Panc1 (cell line): Measurements from ENCODE around the gene LPCAT4. TPM values are rescaled to one million over a fixed set of nuclear protein-coding genes. Genes with fewer than 3 reads are reported as not detected.

Source experiments
- ATAC-seq: fragments of 200-7000 bp; cut with Tn5 transposase; 2 replicates; pipeline ENCODE4 v1.9.1; 2020; ENCODE audit warnings: mild to moderate bottlenecking, moderate library complexity
- BruUV-seq: library from RNA; stranded (reverse); fragments of 400-500 nt; replicated peaks from 2 replicates; lab custom pipeline; 2021; lab: Mats Ljungman, UMichigan
- CTCF ChIA-PET: fragments of 300-600 bp; sonication (Branson Sonifier 250); formaldehyde crosslinking; loops from one replicate; lab custom pipeline; 2022; ENCODE audit warnings: antibody characterized with exemption; lab: Charles Lee
- POLR2A ChIA-PET: fragments of 300-600 bp; sonication (Branson Sonifier 250); formaldehyde crosslinking; loops from one replicate; lab custom pipeline; 2022; ENCODE audit warnings: antibody characterized with exemption; lab: Charles Lee
- DNase-seq: peaks from one replicate; pipeline ENCODE4 v3.0.0-alpha.2; 2010; ENCODE audit warnings: low read depth, low spot score
- H3K27ac ChIP-seq: 2 replicates; pipeline ENCODE4 v1.5.1; 2011; ENCODE audit warnings: mild to moderate bottlenecking, low read length, inconsistent platforms
- H3K27me3 ChIP-seq: fragments of 200-500 bp; sonication (Bioruptor generic); 2 replicates; pipeline ENCODE4 v1.6.0; 2014; ENCODE audit warnings: low read length, inconsistent platforms; ENCODE audit not compliant: control insufficient read depth, insufficient read depth
- H3K36me3 ChIP-seq: fragments of 200-500 bp; sonication (Bioruptor generic); 2 replicates; pipeline ENCODE4 v1.5.1; 2014; ENCODE audit warnings: inconsistent platforms, mild to moderate bottlenecking, low read length, moderate library complexity; ENCODE audit not compliant: control insufficient read depth, insufficient read depth
- H3K4me1 ChIP-seq: 2 replicates; pipeline ENCODE4 v1.5.1; 2011; ENCODE audit warnings: inconsistent platforms, mild to moderate bottlenecking, low read length, moderate library complexity; ENCODE audit not compliant: control insufficient read depth, insufficient read depth
- H3K4me3 ChIP-seq, 2 experiments: 2 replicates each; pipeline ENCODE4 v1.5.1; 2011 to 2012; ENCODE audit warnings: low read depth in 2 of 2, low read length in 2 of 2, mild to moderate bottlenecking in 2 of 2, inconsistent platforms in 1 of 2, moderate library complexity in 1 of 2
- H3K9me3 ChIP-seq: fragments of 200-500 bp; sonication (Bioruptor generic); 2 replicates; pipeline ENCODE4 v1.5.1; 2014; ENCODE audit warnings: low read depth, mild to moderate bottlenecking, inconsistent platforms, low read length, moderate library complexity; ENCODE audit not compliant: control insufficient read depth, insufficient read depth
- POLR2AphosphoS5 ChIP-seq: IDR thresholded peaks from 2 replicates; pipeline ENCODE4 v1.6.1; 2012; ENCODE audit warnings: mild to moderate bottlenecking, low read depth, low read length, moderate library complexity
- REST ChIP-seq, 2 experiments: IDR thresholded peaks; 2 replicates each; pipeline ENCODE4 v1.6.1; 2011 to 2012; ENCODE audit warnings: low read depth in 2 of 2, control low read depth in 1 of 2, low read length in 1 of 2, mild to moderate bottlenecking in 1 of 2, moderate library complexity in 1 of 2; ENCODE audit not compliant: insufficient read depth in 1 of 2
- SIN3A ChIP-seq: IDR thresholded peaks from 2 replicates; pipeline ENCODE4 v1.6.1; 2012; ENCODE audit warnings: low read depth, mild to moderate bottlenecking, low read length, moderate library complexity, borderline replicate concordance; ENCODE audit not compliant: insufficient read depth
- TCF7L2 ChIP-seq: IDR thresholded peaks from 2 replicates; pipeline ENCODE4 v1.6.1; 2011; ENCODE audit warnings: mild to moderate bottlenecking, low read depth, low read length, inconsistent platforms
- in situ Hi-C: cut with HindIII; loops from 2 replicates; pipeline ENCODE4 v1.10.0; 2016; ENCODE audit warnings: low sequenced_read_pairs, low pct_unique_long_range_greater_than_20kb
- intact Hi-C: fragments of 100-400 bp; cut with micrococcal nuclease; formaldehyde crosslinking; loops from one replicate; pipeline ENCODE4 v1.10.0; 2022; ENCODE audit not compliant: unreplicated experiment
- total RNA-seq: library from RNA; stranded (reverse); gene quantifications from one replicate; pipeline ENCODE4 v1.2.1, GENCODE V29; 2021; ENCODE audit not compliant: unreplicated experiment
- TF ChIP-seq, protein P1 (sequence below): fragments of 450-650 bp; IDR thresholded peaks from 2 replicates; pipeline ENCODE4 v1.5.1; 2017; ENCODE audit warnings: mild to moderate bottlenecking

LPCAT4 gene
- total RNA-seq, 1 experiment from 2014 or later = 58.5 TPM

- ChIA-PET POLR2A (no interaction called here), CTCF (interaction anchor here (0.5 kb wide), 1 partner anchor 597 kb away, joined by 3 read pairs; no protein-coding TSS in a partner anchor)
- no TSS peak for BruUV-seq
- intact Hi-C loops (no loop called here), in situ Hi-C loops (no loop called here)
- H3K27me3 ChIP-seq = no peaks in the 10 kb centered on the region
- DNase-seq (no peak), ATAC-seq (no peak)
- no peak for TF ChIP-seq SIN3A
- TF ChIP-seq, protein P1, sequence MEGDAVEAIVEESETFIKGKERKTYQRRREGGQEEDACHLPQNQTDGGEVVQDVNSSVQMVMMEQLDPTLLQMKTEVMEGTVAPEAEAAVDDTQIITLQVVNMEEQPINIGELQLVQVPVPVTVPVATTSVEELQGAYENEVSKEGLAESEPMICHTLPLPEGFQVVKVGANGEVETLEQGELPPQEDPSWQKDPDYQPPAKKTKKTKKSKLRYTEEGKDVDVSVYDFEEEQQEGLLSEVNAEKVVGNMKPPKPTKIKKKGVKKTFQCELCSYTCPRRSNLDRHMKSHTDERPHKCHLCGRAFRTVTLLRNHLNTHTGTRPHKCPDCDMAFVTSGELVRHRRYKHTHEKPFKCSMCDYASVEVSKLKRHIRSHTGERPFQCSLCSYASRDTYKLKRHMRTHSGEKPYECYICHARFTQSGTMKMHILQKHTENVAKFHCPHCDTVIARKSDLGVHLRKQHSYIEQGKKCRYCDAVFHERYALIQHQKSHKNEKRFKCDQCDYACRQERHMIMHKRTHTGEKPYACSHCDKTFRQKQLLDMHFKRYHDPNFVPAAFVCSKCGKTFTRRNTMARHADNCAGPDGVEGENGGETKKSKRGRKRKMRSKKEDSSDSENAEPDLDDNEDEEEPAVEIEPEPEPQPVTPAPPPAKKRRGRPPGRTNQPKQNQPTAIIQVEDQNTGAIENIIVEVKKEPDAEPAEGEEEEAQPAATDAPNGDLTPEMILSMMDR = no peak
- TF ChIP-seq TCF7L2 = no peak
- no peak for TF ChIP-seq POLR2AphosphoS5
- TF ChIP-seq REST (IDR thresholded peaks at IDR 0.05; ENCODE audit: insufficient read depth in 1 of 2, low read depth in 2 of 2, low read length in 1 of 2) = no peak
- H3K9me3 ChIP-seq = no peaks in the 10 kb centered on the region
- H3K4me3 ChIP-seq = peak overlapping the region; percentile 77 to 90
- peaks cover 10% of the 10 kb centered on the region; the same call in 1 of the 2 replicates for H3K4me1 ChIP-seq
- H3K27ac ChIP-seq = peak overlapping the region; percentile 60
- peaks cover 5% of the 10 kb centered on the region; the same call in 1 of the 2 replicates for H3K36me3 ChIP-seq
Measured at GRCh38 chr15:34365836-34366235, 1.2 kb downstream of the LPCAT4 start.

DNA sequence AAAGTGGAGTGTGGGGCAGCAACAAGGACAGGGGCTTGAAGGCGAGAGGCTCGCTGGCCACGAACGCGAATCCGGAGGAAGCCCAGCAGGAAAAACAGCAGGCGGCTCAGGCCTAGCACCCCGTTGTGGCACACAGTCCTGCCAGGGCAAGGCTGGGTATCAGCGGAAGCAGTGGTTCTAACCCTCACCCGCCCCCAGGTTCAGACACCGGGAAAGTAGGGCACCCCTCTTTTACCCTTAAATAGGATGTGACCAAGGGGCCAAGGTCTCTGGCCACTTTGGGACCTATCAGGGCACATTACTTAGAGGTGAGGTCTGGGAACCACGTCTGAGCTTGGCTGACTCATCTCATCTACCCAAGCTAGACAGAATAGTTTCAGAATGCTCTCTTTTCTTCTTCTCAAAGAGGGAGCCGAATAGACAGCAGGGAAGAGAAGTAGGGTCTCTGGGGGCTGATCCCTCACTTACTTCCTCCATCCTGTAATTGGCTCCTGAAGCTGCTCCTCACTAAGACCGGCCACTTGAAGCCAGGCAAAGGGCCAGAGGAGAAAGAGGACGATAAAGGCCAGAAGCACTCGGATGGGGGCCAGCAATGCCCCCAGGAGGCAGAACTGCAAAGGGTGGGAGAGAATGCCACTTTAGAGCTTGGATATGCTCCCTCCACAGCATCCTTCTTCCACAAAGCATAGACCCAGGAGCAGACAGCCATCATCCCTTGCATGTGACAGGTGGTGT lies 1.7 kb downstream of the LPCAT4 start:
- H3K27me3 ChIP-seq = no peaks in the 10 kb centered on the region
- in situ Hi-C loops (no loop called here), intact Hi-C loops (no loop called here)
- POLR2A ChIA-PET = no interaction called here
- peaks cover 5% of the 10 kb centered on the region; the same call in 1 of the 2 replicates for H3K36me3 ChIP-seq
- ATAC-seq = no peak
- peak overlapping the region in 1 of 2 experiments; percentile 77; a peak in 2 of 4 replicates for H3K4me3 ChIP-seq
- no peak overlapping the region for H3K27ac ChIP-seq
- TSS peak; percentile 59 for BruUV-seq
- peaks cover 10% of the 10 kb centered on the region; the same call in 1 of the 2 replicates for H3K4me1 ChIP-seq
- CTCF ChIA-PET = no interaction called here
- DNase-seq = no peak
- no peaks in the 10 kb centered on the region for H3K9me3 ChIP-seq
- TF ChIP-seq, protein P1 = no peak
- TF ChIP-seq REST (IDR thresholded peaks at IDR 0.05; ENCODE audit: insufficient read depth in 1 of 2, low read depth in 2 of 2, low read length in 1 of 2) (no peak), SIN3A (no peak), TCF7L2 (no peak), POLR2AphosphoS5 (no peak)
